Medulla oblongata (tissue), 1 donor: ENCODE measurements around the gene VSIG10.
"Not testable (repeated sequence)": the region's sequence is repeated elsewhere in the genome, so short reads cannot be mapped to it uniquely, and the experiment has no call there.

Experiments
- DNase-seq: peaks from one replicate; pipeline ENCODE4 v3.0.0-alpha.2; 2015; ENCODE audit errors: extremely low spot score

Gene VSIG10

GRCh38 chr12:118103601-118104382 is at the start of gene VSIG10:
Gene VSIG10 (minus strand): TSS chr12:118104011. CDS start chr12:118103671, 340 bp downstream.
- DNase-seq, result peak; percentile 67

- DNase-seq, result no peak
These were observed 47.9 kb upstream of the VSIG10 start for GRCh38 chr12:118151755-118152154.

- DNase-seq, result peak; percentile 44
These were observed 46.8 kb upstream of the VSIG10 start for GRCh38 chr12:118150625-118151024.

GRCh38 chr12:118148287-118148686 is 44.5 kb upstream of the VSIG10 start:
- DNase-seq, result no peak

- no peak for DNase-seq
These were observed 42.0 kb upstream of the VSIG10 start for GRCh38 chr12:118145798-118146156.

- no peak for DNase-seq
These were observed 41.4 kb upstream of the VSIG10 start for GRCh38 chr12:118145113-118145797.

- no peak for DNase-seq
These were observed 40.7 kb upstream of the VSIG10 start for GRCh38 chr12:118144499-118144898.

- no peak for DNase-seq
These were observed 37.0 kb upstream of the VSIG10 start for GRCh38 chr12:118140825-118141224.

- DNase-seq, result peak; percentile 23
These were observed 33.4 kb upstream of the VSIG10 start for GRCh38 chr12:118137148-118137678.

GRCh38 chr12:118136559-118137003 is 32.8 kb upstream of the VSIG10 start:
- DNase-seq, result peak; percentile 56

GRCh38 chr12:118135788-118136558 is 32.2 kb upstream of the VSIG10 start, which contains the start of gene PEBP1:
Gene PEBP1 (plus strand): TSS chr12:118136124. CDS start chr12:118136210, 86 bp downstream.
- DNase-seq, result peak; percentile 96

- DNase-seq, result not testable (repeated sequence)
These were observed 25.6 kb upstream of the VSIG10 start for GRCh38 chr12:118129436-118129835.

GRCh38 chr12:118127867-118128266 is 24.1 kb upstream of the VSIG10 start:
- DNase-seq, result no peak

GRCh38 chr12:118126119-118126757 is 22.4 kb upstream of the VSIG10 start:
- DNase-seq, result peak; percentile 17

GRCh38 chr12:118125743-118126118 is 21.9 kb upstream of the VSIG10 start:
- DNase-seq, result no peak

GRCh38 chr12:118124333-118124874 is 20.6 kb upstream of the VSIG10 start:
- no peak for DNase-seq

GRCh38 chr12:118122264-118122663 is 18.5 kb upstream of the VSIG10 start:
- DNase-seq, result no peak

- DNase-seq, result peak; percentile 91
These were observed 17.0 kb upstream of the VSIG10 start for GRCh38 chr12:118120579-118121363.

- no peak for DNase-seq
These were observed 15.7 kb upstream of the VSIG10 start for GRCh38 chr12:118119449-118119879.

- DNase-seq, result no peak
These were observed 5.3 kb upstream of the VSIG10 start for GRCh38 chr12:118109088-118109487.
